NCI-H524 (cell line): Measurements from ENCODE around the gene AKT3.

ENCODE experiments used
- DNase-seq, 2 experiments: peaks; one replicate each; lab custom pipeline; 2025; lab: John Stamatoyannopoulos, UW

AKT3 gene

GRCh38 chr1:243507001-243507671, 342.9 kb downstream of the AKT3 start:
- DNase-seq: no peak

- DNase-seq: no peak
These were observed 343.9 kb downstream of the AKT3 start for GRCh38 chr1:243505986-243506689.

GRCh38 chr1:243503155-243503554, 346.9 kb downstream of the AKT3 start:
- peak in 1 of 2 experiments; percentile 45 for DNase-seq

GRCh38 chr1:243501002-243501401, 349.0 kb downstream of the AKT3 start:
- no peak for DNase-seq

GRCh38 chr1:243500512-243500911, 349.5 kb downstream of the AKT3 start:
- peak in 1 of 2 experiments; percentile 41 for DNase-seq

GRCh38 chr1:243499711-243500110, 350.3 kb downstream of the AKT3 start:
- DNase-seq: no peak

GRCh38 chr1:243499248-243499647, 350.8 kb downstream of the AKT3 start:
- DNase-seq: no peak

- no peak for DNase-seq
These were observed 351.9 kb downstream of the AKT3 start for GRCh38 chr1:243497939-243498681.

GRCh38 chr1:243496806-243497205, 353.2 kb downstream of the AKT3 start:
- DNase-seq: no peak

- DNase-seq: peak; percentile 61 to 83
These were observed 353.8 kb downstream of the AKT3 start for GRCh38 chr1:243496187-243496646.

- DNase-seq: peak in 1 of 2 experiments; percentile 50
These were observed 354.4 kb downstream of the AKT3 start for GRCh38 chr1:243495442-243496186.

- no peak for DNase-seq
These were observed 355.2 kb downstream of the AKT3 start for GRCh38 chr1:243494741-243495431.

GRCh38 chr1:243493156-243494129, 356.6 kb downstream of the AKT3 start:
- peak; percentile 22 to 74 for DNase-seq

- DNase-seq: peak in 1 of 2 experiments; percentile 39
These were observed 359.0 kb downstream of the AKT3 start for GRCh38 chr1:243490748-243491686.

GRCh38 chr1:243489681-243490546, 360.1 kb downstream of the AKT3 start:
- DNase-seq: peak in 1 of 2 experiments; percentile 28

GRCh38 chr1:243489158-243489527, 360.9 kb downstream of the AKT3 start:
- DNase-seq: no peak

- peak in 1 of 2 experiments; percentile 60 for DNase-seq
These were observed 361.4 kb downstream of the AKT3 start for GRCh38 chr1:243488459-243489157.
